Renal cortex interstitium (tissue), 11 donors: ENCODE measurements around the gene PPTC7. TPM values are rescaled to one million over a fixed set of nuclear protein-coding genes. Genes with fewer than 3 reads are reported as not detected.
"Not testable (repeated sequence)": the region's sequence is repeated elsewhere in the genome, so short reads cannot be mapped to it uniquely, and the experiment has no call there.

ENCODE experiments used
- DNase-seq, 11 donors: peaks; one replicate each; pipeline ENCODE4 v3.0.0-alpha.2; 2013; ENCODE audit warnings: low read depth in 9 of 11, low spot score in 4 of 11; ENCODE audit errors: extremely low read depth in 1 of 11
- polyA plus RNA-seq, 3 donors: library from polyadenylated mRNA; unstranded; fragments of 120-200 nt; gene quantifications; one replicate each; pipeline ENCODE4 v1.2.1, GENCODE V29; 2013; ENCODE audit not compliant: insufficient read length in 3 of 3

Gene PPTC7
- polyA plus RNA-seq, 3 donors = 19.0 to 22.7 (median 21.0) TPM

DNA sequence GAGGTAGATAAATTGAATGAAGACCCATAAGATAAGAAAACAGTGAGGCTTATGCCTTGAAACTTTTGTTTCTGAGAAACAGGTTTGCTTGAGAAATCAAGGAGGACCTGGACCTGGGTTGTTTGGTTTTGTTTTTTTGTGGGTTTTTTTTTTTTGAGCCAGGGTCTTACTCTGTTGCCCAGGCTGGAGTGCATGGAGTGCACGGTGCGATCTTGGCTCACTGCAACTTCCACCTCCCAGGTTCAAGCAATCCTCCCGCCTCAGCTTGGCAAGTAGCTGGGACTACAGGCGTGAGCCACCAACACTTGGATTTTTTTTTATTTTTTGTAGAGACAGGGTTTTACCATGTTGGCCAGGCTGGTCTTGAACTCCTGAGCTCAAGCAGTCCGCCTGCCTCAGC, 9.0 kb upstream of the PPTC7 start:
- DNase-seq = no peak

DNA sequence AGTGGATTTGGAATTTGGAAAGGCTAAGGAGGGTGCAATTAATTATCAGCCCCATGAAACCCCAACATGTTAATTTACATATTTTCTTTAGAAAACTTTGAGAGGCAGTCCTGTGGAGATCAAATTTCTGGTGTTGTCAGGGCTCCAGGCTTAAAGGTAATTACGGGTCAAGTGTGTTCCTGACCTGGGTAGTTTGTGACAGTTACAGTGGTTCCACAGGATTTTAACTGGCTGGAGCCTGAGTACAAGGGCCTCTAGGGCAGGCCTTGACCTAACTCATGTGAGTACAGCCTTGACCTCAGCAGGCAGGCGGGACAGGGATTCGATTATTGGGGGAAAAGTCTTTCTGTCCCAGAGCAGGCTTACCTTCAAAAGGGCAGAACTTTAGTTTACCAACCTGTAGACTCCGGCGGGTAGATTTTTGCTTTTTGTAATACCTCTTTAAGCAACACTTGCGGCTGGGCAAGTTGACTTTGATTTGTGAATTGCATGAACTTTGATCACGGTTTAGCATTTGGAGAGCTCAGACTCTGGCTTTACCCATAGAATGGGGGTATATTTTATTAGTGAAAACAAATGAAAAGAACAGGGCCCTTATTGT, 8.4 kb upstream of the PPTC7 start:
- DNase-seq = no peak

DNA sequence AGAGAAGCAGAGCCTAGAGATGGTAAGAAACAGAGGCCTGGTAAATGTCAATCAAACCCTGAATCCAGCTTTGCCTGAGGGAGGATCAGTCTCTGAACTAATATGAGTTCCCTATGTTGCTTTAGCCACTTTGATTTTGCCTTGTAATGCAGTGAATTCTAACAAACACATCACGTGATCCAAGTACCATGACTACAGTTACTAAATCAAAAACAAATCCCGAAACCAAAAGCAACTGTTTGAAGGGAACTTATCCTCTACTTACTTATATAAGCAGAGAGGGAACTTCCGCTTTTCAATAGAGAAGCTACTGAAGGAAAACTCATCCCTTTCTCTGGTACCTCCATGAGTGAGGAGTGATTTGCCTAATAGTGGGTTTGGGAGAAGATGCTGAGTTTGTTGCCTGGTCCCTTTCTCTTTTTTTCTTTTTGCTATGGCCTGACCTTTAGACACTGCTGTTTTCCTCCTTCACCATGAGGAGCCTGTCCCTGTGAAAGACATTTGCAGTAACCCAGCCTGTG, 7.7 kb upstream of the PPTC7 start:
- DNase-seq = no peak

DNA sequence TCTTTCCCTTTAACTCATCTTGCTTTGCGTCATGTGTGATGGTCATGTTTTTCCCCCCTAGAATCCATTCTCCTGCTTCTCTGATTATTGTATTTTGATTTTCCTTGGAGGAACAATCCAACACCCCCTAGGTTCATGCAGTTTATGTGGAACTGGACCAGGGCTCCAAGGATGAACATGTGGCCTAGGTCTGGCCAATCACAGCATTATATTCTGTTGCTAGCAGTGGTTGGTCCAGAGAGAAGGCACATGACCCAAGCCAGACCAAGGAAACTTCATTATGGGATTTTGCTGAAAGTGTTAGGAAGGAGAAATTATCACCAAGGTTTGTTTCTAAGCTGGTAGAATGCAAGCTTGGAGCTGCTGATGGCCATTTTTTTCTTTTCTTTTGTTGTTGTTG, 6.9 kb upstream of the PPTC7 start:
- DNase-seq = no peak

DNA sequence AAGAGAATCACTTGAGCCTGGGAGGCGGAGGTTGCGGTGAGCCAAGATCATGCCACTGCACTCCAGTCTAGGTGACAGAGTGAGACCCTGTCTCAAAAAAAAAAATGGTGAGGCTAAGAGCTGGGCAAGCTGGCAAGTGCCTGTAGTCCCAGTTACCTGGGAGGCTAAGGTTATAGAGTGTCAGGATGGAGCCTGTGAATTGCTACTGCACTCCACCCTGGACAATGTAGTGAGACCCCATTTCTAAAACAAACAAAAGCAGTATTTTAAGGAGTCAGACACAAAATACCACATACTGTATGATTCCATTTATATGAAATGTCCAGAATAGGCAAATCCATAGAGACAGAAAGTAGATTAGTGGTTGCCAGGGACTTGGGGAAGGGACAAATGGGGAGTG, 4.0 kb upstream of the PPTC7 start:
- not testable (repeated sequence) for DNase-seq

DNA sequence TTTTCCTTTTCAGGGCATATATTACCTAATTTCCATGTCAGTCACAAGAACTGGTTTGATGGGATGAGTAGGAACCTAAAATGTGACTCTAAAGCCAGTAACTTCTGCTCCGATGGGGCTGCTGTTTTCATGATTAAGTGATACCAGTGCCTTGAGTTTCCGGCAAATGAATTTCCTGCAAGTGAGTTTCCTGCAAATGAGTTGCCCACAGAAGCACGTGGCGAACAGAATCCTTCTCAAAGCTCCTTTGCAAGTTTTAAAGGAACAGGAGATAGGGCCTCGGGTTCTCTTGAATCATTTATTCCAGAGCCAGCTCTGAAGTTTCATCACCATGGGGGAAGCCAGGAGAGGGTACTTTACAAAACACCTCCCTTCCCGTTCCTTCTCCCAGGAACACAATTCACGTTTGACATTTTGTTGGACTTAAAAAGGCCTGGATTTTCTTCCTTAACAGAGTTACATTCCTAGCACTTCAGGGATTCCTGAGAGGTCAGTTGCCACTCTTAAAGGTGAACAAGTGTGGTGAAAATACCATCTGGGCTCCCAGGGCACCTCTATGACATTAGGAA, 2.2 kb upstream of the PPTC7 start:
- DNase-seq = no peak

DNA sequence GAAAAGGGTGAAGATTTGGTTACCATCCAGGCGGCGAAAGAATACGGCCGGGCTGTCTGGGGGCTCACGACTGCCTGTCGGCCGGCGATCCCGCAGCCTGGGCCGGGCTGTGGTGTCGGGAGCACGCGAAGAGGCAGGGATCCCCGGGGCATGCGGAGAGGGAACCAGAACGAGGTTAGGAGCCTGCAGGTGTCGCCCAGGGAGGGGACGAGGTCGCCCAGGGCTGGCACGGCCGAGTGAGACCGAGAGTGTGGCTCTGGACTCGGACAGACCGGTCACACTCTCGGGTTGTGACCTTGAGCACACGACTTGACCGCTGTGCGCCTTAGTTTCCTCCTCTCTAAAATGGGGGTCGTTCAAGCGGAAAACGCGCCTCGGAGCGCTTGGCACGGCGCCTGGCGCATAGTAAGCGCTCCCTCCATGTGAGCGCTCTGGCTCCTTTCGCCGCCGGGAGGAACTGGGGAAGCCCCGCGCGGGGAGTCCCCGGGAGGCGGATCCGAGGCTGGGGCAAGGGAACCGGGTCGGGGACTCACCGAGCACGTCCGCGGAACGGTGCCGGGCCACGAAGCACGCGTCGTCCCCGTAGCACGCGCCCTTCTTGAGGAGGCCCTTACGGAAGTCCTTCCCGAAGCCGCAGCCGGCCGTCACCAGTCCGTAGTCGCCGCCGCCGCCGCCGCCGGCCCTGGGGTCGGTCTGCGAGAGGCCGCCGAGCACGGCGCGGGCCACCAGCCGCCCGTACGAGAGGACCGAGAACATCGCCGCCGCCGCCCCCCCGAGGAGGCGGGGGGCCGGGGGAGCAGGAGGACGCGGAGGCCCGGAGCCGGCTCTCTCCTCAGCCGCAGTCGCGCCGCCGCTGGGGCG, 612 bp downstream of the PPTC7 start:
- no peak for DNase-seq

DNA sequence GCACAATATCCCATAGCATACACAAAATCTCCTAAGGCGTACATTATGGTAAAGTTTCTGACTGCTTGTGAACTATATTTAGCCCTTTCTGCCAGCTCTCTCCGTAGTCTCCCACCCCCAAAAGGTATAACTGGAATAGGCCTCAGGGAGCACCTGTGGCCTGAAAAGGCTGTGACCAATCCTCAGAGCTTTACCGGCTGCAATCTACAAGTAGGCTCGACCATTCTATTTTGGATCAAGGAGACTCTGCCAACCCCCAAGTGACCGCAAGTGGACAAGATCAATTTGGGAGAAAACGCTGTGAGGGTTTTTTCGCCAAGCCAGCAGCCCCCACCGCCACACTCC, 1.2 kb downstream of the PPTC7 start:
- no peak for DNase-seq

DNA sequence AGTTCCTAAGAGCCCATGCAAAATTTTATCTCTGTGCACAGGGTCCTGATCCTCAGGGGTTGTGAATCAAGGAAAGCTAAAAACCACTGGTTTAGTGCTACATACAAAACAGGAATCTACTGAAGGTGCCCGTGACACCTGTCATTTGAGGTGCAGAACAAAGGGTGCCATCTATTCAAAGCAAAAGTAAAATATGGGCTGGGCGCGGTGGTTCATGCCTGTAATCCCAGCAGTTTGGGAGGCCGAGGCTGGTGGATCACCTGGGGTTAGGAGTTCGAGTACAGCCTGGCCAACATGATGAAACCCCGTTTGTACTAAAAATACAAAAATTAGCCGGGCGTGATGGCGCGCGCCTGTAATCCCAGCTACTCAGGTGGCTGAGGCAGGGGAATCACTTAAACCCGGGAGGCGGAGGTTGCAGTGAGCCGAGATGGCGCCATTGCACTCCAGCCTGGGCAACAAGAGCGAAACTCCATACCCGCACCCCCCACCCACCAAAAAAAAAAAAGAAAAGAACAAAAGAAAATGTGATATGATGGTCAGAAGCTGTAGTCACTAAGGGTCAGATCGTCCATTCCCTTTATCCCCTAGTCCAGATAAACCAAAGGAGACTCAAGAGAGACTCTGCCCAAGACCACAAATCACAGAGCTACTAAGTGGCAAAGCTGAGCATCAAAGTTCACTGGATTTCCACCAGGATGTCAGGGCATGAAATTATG, 3.4 kb downstream of the PPTC7 start:
- DNase-seq = no peak

DNA sequence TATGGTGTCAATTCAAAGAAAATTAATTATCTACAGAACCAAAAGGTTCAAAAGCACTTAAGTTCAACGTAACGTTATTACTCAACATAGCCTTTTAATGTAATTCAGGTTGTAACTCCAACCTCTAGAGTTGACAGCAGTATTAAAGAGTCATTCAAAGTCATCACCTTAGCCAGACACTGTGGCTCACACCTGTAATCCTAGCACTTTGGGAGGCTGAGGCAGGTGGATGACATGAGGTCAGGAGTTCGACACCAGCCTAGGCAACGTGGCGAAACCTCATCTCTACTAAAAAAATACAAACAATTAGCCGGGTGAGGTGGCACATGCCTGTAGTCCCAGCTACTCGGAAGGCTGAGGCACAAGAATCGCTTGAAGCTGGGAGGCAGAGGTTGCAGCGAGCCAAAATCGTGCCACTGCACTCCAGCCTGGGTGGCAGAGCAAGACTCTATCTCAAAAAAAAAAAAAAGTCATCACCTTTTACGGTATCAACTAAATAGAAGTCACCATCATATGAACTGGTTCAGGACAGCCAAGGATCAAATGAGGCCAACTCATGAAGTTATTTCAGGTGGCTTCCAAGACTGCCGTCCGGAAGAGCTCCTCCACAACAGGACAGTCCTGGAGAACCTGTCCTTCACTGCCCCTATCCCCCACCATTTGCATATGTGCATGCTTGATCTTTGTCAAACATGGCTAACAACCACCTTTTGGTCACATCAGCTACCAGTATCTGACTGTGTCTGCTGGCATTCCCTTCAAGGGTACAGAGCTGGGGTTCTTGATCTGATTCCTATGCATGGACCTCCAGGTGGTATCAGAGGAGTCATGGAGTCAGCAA, 4.2 kb downstream of the PPTC7 start:
- DNase-seq = no peak

DNA sequence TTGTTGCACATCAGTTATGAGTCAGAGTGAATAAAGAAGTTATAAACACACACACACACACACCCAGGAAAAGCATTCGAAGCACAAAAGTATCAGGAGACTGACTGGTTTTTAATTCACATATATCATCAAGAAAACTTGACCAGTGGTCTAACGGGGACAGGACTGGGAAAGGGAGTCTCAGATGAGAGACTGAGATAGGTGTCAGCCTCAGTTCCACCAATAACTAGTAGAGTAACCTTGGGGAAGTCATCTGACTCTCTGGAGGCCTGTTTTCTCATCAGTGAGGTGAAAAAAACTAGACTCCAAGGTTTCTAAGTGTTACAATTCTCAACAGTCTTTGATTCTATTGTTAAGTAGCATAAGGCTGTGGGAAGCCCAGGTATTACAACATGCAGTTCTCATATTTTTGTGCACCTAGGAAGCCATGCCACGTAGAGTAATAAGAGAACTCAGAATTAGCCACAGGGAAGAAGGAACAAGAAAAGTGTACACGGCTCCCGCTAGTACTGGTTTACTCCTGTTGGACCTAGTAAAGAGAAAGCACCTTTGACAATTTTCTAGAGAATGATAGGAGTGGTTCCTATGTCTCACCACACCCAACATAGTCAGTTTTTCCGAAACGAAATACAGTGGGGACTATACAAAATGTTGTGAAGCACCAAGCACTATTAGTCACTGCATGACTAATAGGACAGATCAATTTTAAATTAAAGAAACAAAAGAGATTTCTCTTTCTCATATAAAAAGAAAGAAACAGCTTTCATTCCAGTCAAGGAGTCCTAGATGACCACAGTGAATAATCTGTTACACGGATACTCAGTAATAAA, 5.0 kb downstream of the PPTC7 start:
- no peak for DNase-seq

DNA sequence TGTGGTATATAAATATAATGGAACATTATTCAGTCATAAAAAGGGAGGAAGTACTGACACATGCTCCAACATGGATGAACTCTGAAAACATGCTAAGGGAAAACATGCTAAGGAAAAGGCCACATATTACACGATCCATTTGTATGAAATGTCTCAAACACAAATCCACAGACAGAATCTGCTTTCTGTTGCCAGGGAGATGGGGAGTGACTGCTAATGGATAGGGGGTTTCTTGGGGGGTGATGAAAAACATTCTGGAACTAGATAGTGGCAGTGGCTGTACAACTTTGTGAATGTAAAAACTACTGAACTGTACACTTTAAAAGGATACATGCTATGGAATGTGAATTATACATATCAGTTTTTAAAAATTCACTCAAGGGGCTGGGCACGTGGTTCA, 6.6 kb downstream of the PPTC7 start:
- DNase-seq = no peak

DNA sequence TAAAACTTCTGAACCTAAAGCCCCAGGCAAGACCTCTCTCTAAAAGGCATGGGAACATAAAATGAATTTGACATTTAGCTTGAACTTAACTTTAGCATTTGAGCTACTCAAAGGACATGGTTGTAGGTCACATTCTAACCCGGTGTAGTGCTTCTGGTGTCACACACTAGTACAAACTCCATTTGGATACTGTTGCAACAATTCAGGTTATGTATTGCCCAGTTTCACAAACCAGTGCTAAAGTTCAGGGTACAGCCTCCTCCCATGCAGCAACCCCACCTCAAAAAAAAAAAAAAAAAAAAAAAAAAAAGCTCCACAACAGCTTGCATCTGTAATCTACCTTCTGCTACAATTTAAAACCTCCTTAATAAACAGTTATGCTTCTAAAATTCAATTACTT, 7.8 kb downstream of the PPTC7 start:
- no peak for DNase-seq

DNA sequence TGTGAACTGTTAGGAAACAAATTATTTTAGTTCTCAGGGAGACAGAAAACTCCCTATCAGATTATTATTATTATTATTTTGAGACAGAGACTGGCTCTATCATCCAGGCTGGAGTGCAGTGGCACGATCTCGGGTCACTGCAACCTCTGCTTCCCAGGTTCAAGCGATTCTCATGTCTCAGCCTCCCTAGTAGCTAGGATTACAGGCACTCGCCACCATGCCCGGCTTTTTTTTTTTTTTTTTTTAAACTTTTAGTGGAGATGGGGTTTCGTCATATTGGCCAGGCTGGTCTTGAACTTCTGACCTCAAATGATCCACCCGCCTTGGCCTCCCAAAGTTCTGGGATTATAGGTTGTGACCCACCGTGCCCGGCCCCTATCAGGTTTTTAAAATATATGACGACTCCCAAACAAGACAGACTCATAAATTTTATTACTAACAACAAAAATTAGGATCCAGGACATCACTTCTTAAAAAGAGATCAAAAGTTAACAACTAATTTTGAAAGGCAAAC, 8.3 kb downstream of the PPTC7 start:
- DNase-seq = not testable (repeated sequence)

DNA sequence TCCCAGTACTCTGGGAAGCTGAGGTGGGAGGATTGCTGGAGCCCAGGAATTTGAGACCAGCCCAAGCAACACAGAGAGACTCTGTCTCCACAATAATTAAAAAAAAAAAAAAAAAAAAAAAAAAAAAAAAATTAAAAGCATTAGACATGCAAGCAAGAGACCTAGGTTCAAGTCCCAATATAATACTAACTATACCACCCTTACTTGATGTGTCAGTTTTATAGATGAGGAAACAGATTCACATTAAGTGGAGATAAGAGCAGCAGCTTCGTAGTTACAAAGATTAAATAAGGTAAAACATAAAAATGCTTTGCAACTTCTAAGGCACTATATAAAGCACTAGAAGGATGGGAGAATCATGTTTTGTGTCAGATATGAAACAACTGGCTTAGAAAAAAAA, 9.1 kb downstream of the PPTC7 start:
- DNase-seq = no peak

DNA sequence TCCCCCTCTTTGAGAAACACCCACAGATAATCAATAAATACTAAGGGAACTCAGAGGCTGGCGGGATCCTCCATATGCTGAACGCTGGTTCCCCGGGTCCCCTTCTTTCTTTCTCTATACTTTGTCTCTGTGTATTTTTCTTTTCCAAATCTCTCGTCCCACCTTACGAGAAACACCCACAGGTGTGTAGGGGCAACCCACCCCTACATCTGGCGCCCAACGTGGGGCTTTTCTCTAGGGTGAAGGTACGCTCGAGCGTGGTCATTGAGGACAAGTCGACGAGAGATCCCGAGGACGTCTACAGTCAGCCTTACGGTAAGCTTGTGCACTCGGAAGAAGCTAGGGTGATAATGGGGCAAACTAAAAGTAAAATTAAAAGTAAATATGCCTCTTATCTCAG, 12.3 kb downstream of the PPTC7 start:
- DNase-seq = not testable (repeated sequence)

DNA sequence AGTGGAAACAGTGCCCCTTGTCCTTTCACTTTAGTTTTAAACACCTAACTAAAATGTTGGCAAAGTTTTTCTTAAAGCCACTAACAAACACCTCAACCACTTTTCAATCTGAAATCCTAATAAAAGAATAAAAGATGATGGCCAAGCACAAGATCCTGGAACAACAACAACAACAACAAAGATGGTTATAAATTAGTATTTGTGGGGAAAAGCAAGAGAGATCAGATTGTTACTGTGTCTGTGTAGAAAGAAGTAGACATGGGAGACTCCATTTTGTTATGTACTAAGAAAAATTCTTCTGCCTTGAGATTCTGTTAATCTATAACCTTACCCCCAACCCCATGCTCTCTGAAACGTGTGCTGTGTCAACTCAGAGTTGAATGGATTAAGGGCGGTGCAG, 13.3 kb downstream of the PPTC7 start:
- not testable (repeated sequence) for DNase-seq

DNA sequence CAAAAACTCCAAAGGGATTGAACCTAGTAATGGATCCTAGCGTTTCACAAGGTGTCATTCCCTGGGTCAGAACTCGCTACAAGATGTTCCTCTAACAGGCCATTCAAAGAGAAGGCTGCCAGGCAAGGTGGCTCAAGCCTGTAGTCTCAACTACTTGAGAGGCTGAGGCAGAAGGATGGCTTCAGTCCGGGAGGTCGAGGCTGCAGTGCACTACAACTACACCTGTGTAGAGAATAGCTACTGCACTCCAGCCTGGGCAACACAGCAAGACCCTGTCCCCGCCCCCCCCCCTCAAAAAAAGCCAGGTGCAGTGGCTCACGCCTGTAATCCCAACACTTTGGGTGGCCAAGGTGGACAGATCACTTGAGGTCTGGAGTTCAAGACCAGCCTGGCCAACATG, 14.4 kb downstream of the PPTC7 start:
- DNase-seq = no peak
